ENCODE measurements around the gene TEX50. TPM values are rescaled to one million over a fixed set of nuclear protein-coding genes. Genes with fewer than 3 reads are reported as not detected.

Gene TEX50
- total RNA-seq, 1 experiment from 2014 or later = not detected

- no peak overlapping the region for H4K8ac ChIP-seq (replicated peaks; ENCODE audit: insufficient read length, low read depth, low read length)
- no peak overlapping the region for H3T11ph ChIP-seq (ENCODE audit: low read length)
- H2AK5ac ChIP-seq (ENCODE audit: insufficient read length, low read length) = no peak overlapping the region
- H2BK12ac ChIP-seq (ENCODE audit: insufficient read length, low read depth, low read length) = no peak overlapping the region
- H3K36me3 Mint-ChIP-seq (ENCODE audit: insufficient read depth in 1 of 3, low read depth in 3 of 3) = no peaks in the 10 kb centered on the region; a peak in 2 of 7 replicates
- H3K4ac ChIP-seq (ENCODE audit: low read depth, low read length) = no peak overlapping the region
- H3K4me3 Mint-ChIP-seq = no peak overlapping the region
- H4K20me1 ChIP-seq (ENCODE audit: control insufficient read depth, insufficient read depth, insufficient read length) = no peaks in the 10 kb centered on the region
- no peaks in the 10 kb centered on the region for H3K27me3 Mint-ChIP-seq (ENCODE audit: low read depth)
- H3K23ac ChIP-seq (ENCODE audit: insufficient read length, low read depth, low read length) = no peak overlapping the region
- H3K79me2 ChIP-seq (ENCODE audit: insufficient read depth, low read length) = no peaks in the 10 kb centered on the region
- H3K4me1 Mint-ChIP-seq = peaks cover 0 to 2% of the 10 kb centered on the region in 2 experiments; a peak in 1 of 4 replicates
- H3K27me3 ChIP-seq (ENCODE audit: insufficient read depth, low read length) = no peaks in the 10 kb centered on the region
- no peak overlapping the region for H3K14ac ChIP-seq (ENCODE audit: insufficient read depth, low read length)
- no peak overlapping the region for H3K9ac ChIP-seq (ENCODE audit: extremely low read depth, insufficient read length, low read length)
- no peak overlapping the region for H3K27ac ChIP-seq (ENCODE audit: insufficient read length, low read depth, low read length)
- H4K5ac ChIP-seq (ENCODE audit: insufficient read length, low read depth, low read length) = no peak overlapping the region
- H3K4me2 ChIP-seq (ENCODE audit: insufficient read depth, insufficient read length, low read length) = no peak overlapping the region
- no peak overlapping the region for H2BK15ac ChIP-seq (ENCODE audit: low read depth, low read length)
- H3K79me1 ChIP-seq (ENCODE audit: insufficient read depth, low read depth, low read length, poor library complexity, severe bottlenecking) = no peaks in the 10 kb centered on the region
- TF ChIP-seq CTCF (conservative IDR thresholded peaks at IDR 0.05) = no peak
- no peak overlapping the region for H3K18ac ChIP-seq (ENCODE audit: insufficient read length, low read depth, low read length)
- DNase-seq = no peak
- H3K9me3 ChIP-seq (ENCODE audit: control insufficient read depth, low read depth, low read length) = no peaks in the 10 kb centered on the region
- H3K9me3 Mint-ChIP-seq = peaks cover 0 to 6% of the 10 kb centered on the region in 2 experiments; a peak in 3 of 5 replicates
- H2BK120ac ChIP-seq (ENCODE audit: low read depth, low read length, poor library complexity, severe bottlenecking) = no peak overlapping the region
- H3K27ac Mint-ChIP-seq = no peak overlapping the region
- no peak overlapping the region for H4K91ac ChIP-seq (ENCODE audit: insufficient read length, low read depth, low read length)
- no peak overlapping the region for H2AFZ ChIP-seq (ENCODE audit: low read length)
- no peaks in the 10 kb centered on the region for H3K4me1 ChIP-seq (ENCODE audit: insufficient read depth, low read length)
- H3K23me2 ChIP-seq (ENCODE audit: insufficient read length, low read depth, low read length, poor library complexity, severe bottlenecking) = no peaks in the 10 kb centered on the region
- no peak overlapping the region for H2BK5ac ChIP-seq (ENCODE audit: insufficient read length, low read length)
- H3K56ac ChIP-seq (ENCODE audit: insufficient read length, low read depth, low read length) = no peak overlapping the region
- H2BK20ac ChIP-seq (ENCODE audit: low read depth, low read length, poor library complexity, severe bottlenecking) = no peak overlapping the region
These were observed 7.9 kb upstream of the TEX50 start for GRCh38 chr1:173627269-173627668.
